Neural cell (in vitro differentiated cells): ENCODE measurements around the gene SVOPL. TPM values are rescaled to one million over a fixed set of nuclear protein-coding genes. Genes with fewer than 3 reads are reported as not detected.

Experiments used
- H2AFZ ChIP-seq: fragments of 200-600, 300-800 bp; sonication (generic), shearing (Covaris generic); 2 replicates; pipeline ENCODE4 v1.6.0; 2014; ENCODE audit warnings: low read depth, mild to moderate bottlenecking, antibody characterized with exemption, low read length, moderate library complexity
- H3F3A ChIP-seq: fragments of 200-600 bp; shearing (Covaris generic); 2 replicates; pipeline ENCODE4 v1.6.1; 2016; ENCODE audit warnings: mild to moderate bottlenecking, moderate library complexity, mixed read lengths, antibody characterized with exemption, low read length; ENCODE audit not compliant: insufficient read depth, poor library complexity, severe bottlenecking
- H3K27ac ChIP-seq: fragments of 200-600, 300-800 bp; sonication (generic), shearing (Covaris generic); 2 replicates; pipeline ENCODE4 v1.5.1; 2014; ENCODE audit warnings: mild to moderate bottlenecking, low read length, moderate library complexity
- H3K27me3 ChIP-seq: fragments of 300-800, 200-600 bp; sonication (generic), shearing (Covaris generic); 2 replicates; pipeline ENCODE4 v1.6.0; 2014; ENCODE audit warnings: mild to moderate bottlenecking, low read depth, low read length, moderate library complexity; ENCODE audit not compliant: insufficient read depth
- H3K36me3 ChIP-seq: fragments of 300-800, 200-600 bp; sonication (generic), shearing (Covaris generic); 2 replicates; pipeline ENCODE4 v1.5.1; 2014; ENCODE audit warnings: mild to moderate bottlenecking, antibody characterized with exemption, low read length, moderate library complexity; ENCODE audit not compliant: insufficient read depth
- H3K4me2 ChIP-seq: fragments of 300-800, 200-600 bp; sonication (generic), shearing (Covaris generic); 2 replicates; pipeline ENCODE4 v1.6.0; 2014; ENCODE audit warnings: mild to moderate bottlenecking, low read length
- H3K4me3 ChIP-seq: fragments of 300-800, 200-600 bp; sonication (generic), shearing (Covaris generic); 2 replicates; pipeline ENCODE4 v1.5.1; 2014; ENCODE audit warnings: mild to moderate bottlenecking, low read length, moderate library complexity
- H3K79me2 ChIP-seq: fragments of 200-600 bp; shearing (Covaris generic); replicated peaks from 2 replicates; pipeline ENCODE4 v1.6.0; 2014; ENCODE audit warnings: mild to moderate bottlenecking, low read length, moderate library complexity; ENCODE audit not compliant: insufficient read depth
- H3K9ac ChIP-seq: fragments of 300-800, 200-600 bp; sonication (generic), shearing (Covaris generic); 2 replicates; pipeline ENCODE4 v1.6.1; 2016; ENCODE audit warnings: mild to moderate bottlenecking, low read length, mixed read lengths
- H3K9me2 ChIP-seq: fragments of 200-600 bp; shearing (Covaris generic); 2 replicates; pipeline ENCODE4 v1.6.1; 2016; ENCODE audit warnings: mild to moderate bottlenecking, low read length, mixed read lengths; ENCODE audit not compliant: insufficient read depth
- H3K9me3 ChIP-seq: fragments of 200-600, 300-800 bp; sonication (generic), shearing (Covaris generic); 2 replicates; pipeline ENCODE4 v1.6.1; 2016; ENCODE audit warnings: mild to moderate bottlenecking, mixed run types, low read length, moderate library complexity, mixed read lengths
- H4K20me1 ChIP-seq: fragments of 200-600 bp; shearing (Covaris generic); 2 replicates; pipeline ENCODE4 v1.6.1; 2016; ENCODE audit warnings: mild to moderate bottlenecking, mixed run types; ENCODE audit not compliant: insufficient read depth
- EP300 ChIP-seq: fragments of 450-650 bp; conservative IDR thresholded peaks from 2 replicates; pipeline ENCODE4 v1.6.1; 2014; ENCODE audit warnings: antibody characterized with exemption, mild to moderate bottlenecking, moderate library complexity; ENCODE audit not compliant: poor library complexity, severe bottlenecking
- EZH2 ChIP-seq: fragments of 200-600, 300-800 bp; shearing (Covaris generic), sonication (generic); IDR thresholded peaks from 2 replicates; pipeline ENCODE4 v1.6.1; 2014; ENCODE audit warnings: antibody characterized with exemption, low read length, borderline replicate concordance, mild to moderate bottlenecking; ENCODE audit not compliant: insufficient read depth, poor library complexity, severe bottlenecking
- MXI1 ChIP-seq: fragments of 450-650 bp; conservative IDR thresholded peaks from 2 replicates; pipeline ENCODE4 v1.6.1; 2014; ENCODE audit warnings: antibody characterized with exemption, mild to moderate bottlenecking; ENCODE audit not compliant: poor library complexity, severe bottlenecking
- POLR2AphosphoS5 ChIP-seq: IDR thresholded peaks from 2 replicates; pipeline ENCODE4 v1.6.1; 2012
- RAD21 ChIP-seq: fragments of 450-650 bp; conservative IDR thresholded peaks from 2 replicates; pipeline ENCODE4 v1.6.1; 2014; ENCODE audit warnings: antibody characterized with exemption, mild to moderate bottlenecking, moderate library complexity
- SMC3 ChIP-seq: fragments of 450-650 bp; conservative IDR thresholded peaks from 2 replicates; pipeline ENCODE4 v1.6.1; 2014; ENCODE audit warnings: antibody characterized with exemption, mild to moderate bottlenecking, moderate library complexity; ENCODE audit not compliant: poor library complexity
- TAF1 ChIP-seq: IDR thresholded peaks from 2 replicates; pipeline ENCODE4 v1.6.1; 2012; ENCODE audit warnings: low read depth
- polyA plus RNA-seq: library from polyadenylated mRNA; depleted of rRNA; stranded (reverse); fragments of >200 nt; gene quantifications from 2 replicates; pipeline ENCODE4 v1.2.3, GENCODE V29; 2014
- TF ChIP-seq, protein P1 (sequence below): IDR thresholded peaks from 2 replicates; pipeline ENCODE4 v1.6.1; 2012; ENCODE audit warnings: borderline replicate concordance
- TF ChIP-seq, protein P2 (sequence below): fragments of 450-650 bp; IDR thresholded peaks from 2 replicates; pipeline ENCODE4 v1.5.1; 2014; ENCODE audit warnings: antibody characterized with exemption, mild to moderate bottlenecking, moderate library complexity; ENCODE audit not compliant: poor library complexity, severe bottlenecking

Gene SVOPL
- polyA plus RNA-seq, 1 donor from 2014 or later = 0.93 TPM

DNA sequence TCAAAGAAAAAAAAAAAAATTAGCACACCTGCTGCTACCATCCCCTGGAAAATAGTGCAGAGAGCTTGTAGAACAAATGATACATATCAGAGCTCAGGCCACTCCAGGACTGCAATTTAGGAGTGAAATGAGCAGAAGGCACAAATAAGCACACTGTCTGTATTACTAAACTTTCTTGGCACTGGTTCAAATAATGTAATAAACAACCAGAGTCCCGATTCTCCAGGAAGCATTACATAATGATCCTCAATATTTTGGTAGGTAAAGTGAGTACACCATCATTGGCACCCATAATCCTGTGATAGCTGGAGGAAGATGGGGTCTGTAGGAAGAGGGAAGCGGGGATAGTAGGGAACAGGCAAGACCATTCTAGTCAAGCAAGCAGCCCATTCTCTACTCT is 74.3 kb downstream of the SVOPL start:
- Histone ChIP-seq H3K9ac (no peak overlapping the region), H4K20me1 (no peaks in the 10 kb centered on the region), H3K27me3 (no peaks in the 10 kb centered on the region), H3K36me3 (no peaks in the 10 kb centered on the region), H3K4me2 (no peak overlapping the region), H2AFZ (no peak overlapping the region), H3F3A (no peaks in the 10 kb centered on the region), H3K4me3 (no peak overlapping the region), H3K79me2 (no peaks in the 10 kb centered on the region), H3K27ac (no peak overlapping the region), H3K9me2 (no peaks in the 10 kb centered on the region), H3K9me3 (no peaks in the 10 kb centered on the region)
- TF ChIP-seq MXI1 (no peak), TAF1 (no peak), EP300 (no peak), SMC3 (no peak), POLR2AphosphoS5 (no peak), EZH2 (no peak), RAD21 (no peak)
- TF ChIP-seq, protein P1, sequence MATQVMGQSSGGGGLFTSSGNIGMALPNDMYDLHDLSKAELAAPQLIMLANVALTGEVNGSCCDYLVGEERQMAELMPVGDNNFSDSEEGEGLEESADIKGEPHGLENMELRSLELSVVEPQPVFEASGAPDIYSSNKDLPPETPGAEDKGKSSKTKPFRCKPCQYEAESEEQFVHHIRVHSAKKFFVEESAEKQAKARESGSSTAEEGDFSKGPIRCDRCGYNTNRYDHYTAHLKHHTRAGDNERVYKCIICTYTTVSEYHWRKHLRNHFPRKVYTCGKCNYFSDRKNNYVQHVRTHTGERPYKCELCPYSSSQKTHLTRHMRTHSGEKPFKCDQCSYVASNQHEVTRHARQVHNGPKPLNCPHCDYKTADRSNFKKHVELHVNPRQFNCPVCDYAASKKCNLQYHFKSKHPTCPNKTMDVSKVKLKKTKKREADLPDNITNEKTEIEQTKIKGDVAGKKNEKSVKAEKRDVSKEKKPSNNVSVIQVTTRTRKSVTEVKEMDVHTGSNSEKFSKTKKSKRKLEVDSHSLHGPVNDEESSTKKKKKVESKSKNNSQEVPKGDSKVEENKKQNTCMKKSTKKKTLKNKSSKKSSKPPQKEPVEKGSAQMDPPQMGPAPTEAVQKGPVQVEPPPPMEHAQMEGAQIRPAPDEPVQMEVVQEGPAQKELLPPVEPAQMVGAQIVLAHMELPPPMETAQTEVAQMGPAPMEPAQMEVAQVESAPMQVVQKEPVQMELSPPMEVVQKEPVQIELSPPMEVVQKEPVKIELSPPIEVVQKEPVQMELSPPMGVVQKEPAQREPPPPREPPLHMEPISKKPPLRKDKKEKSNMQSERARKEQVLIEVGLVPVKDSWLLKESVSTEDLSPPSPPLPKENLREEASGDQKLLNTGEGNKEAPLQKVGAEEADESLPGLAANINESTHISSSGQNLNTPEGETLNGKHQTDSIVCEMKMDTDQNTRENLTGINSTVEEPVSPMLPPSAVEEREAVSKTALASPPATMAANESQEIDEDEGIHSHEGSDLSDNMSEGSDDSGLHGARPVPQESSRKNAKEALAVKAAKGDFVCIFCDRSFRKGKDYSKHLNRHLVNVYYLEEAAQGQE = no peak
- TF ChIP-seq, protein P2, sequence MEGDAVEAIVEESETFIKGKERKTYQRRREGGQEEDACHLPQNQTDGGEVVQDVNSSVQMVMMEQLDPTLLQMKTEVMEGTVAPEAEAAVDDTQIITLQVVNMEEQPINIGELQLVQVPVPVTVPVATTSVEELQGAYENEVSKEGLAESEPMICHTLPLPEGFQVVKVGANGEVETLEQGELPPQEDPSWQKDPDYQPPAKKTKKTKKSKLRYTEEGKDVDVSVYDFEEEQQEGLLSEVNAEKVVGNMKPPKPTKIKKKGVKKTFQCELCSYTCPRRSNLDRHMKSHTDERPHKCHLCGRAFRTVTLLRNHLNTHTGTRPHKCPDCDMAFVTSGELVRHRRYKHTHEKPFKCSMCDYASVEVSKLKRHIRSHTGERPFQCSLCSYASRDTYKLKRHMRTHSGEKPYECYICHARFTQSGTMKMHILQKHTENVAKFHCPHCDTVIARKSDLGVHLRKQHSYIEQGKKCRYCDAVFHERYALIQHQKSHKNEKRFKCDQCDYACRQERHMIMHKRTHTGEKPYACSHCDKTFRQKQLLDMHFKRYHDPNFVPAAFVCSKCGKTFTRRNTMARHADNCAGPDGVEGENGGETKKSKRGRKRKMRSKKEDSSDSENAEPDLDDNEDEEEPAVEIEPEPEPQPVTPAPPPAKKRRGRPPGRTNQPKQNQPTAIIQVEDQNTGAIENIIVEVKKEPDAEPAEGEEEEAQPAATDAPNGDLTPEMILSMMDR = no peak

DNA sequence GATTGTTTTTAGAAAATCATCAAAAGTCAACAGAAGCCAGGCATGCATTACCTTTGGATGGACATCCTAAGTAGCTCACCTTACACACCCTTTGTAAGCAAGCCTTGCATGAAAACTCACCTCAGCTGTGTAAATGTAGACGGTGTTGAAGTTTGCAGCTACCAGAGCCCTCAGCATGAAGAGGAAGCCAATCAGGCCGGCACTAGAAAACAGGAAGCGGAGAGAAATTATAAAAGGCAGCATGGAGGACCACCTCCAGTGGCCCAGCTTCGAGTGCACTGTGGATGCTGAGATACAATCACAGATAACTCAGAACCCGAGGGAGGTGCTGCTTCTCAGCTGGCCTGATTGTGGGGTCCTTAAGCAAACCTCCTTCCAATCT is 75.3 kb downstream of the SVOPL start:
- no peaks in the 10 kb centered on the region for H3K27me3 ChIP-seq
- TF ChIP-seq MXI1 (no peak), EZH2 (no peak), TAF1 (no peak), RAD21 (no peak), SMC3 (no peak), EP300 (no peak), POLR2AphosphoS5 (no peak)
- TF ChIP-seq, protein P2 = no peak
- TF ChIP-seq, protein P1 = no peak
- no peaks in the 10 kb centered on the region for H3F3A ChIP-seq
- no peaks in the 10 kb centered on the region for H3K79me2 ChIP-seq
- H3K9me2 ChIP-seq = no peaks in the 10 kb centered on the region
- no peak overlapping the region for H3K4me3 ChIP-seq
- no peak overlapping the region for H3K27ac ChIP-seq
- H2AFZ ChIP-seq = no peak overlapping the region
- H4K20me1 ChIP-seq = no peaks in the 10 kb centered on the region
- H3K9ac ChIP-seq = no peak overlapping the region
- no peaks in the 10 kb centered on the region for H3K9me3 ChIP-seq
- H3K36me3 ChIP-seq = no peaks in the 10 kb centered on the region
- no peak overlapping the region for H3K4me2 ChIP-seq
